ENCODE data around the gene TTLL7.

DNA sequence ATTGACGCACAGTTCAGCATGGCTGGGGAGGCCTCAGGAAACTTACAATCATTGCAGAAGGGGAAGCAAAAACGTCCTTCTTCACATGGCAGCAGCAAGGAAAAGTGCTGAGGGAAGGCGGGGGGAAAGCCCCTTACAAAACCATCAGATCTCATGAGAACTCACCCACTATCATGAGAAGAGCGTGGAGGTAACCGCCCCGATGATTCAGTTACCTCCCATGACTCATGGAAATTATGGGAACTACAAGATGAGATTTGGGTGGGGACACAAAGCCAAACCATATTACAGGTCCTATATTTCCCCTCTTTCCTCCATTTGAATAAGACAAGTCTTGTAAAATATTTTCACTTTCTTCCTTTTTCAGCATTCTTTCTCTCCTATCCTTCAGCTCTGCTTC, 7.7 kb upstream of the TTLL7 start:
- TF ChIP-seq EZH2 (optimal IDR thresholded peaks at IDR 0.05; ENCODE audit: low read depth, low read length) (no peak), EZH2phosphoT487 (IDR thresholded peaks at IDR 0.05; ENCODE audit: low read length) (no peak)
- TF ChIP-seq, protein P1, sequence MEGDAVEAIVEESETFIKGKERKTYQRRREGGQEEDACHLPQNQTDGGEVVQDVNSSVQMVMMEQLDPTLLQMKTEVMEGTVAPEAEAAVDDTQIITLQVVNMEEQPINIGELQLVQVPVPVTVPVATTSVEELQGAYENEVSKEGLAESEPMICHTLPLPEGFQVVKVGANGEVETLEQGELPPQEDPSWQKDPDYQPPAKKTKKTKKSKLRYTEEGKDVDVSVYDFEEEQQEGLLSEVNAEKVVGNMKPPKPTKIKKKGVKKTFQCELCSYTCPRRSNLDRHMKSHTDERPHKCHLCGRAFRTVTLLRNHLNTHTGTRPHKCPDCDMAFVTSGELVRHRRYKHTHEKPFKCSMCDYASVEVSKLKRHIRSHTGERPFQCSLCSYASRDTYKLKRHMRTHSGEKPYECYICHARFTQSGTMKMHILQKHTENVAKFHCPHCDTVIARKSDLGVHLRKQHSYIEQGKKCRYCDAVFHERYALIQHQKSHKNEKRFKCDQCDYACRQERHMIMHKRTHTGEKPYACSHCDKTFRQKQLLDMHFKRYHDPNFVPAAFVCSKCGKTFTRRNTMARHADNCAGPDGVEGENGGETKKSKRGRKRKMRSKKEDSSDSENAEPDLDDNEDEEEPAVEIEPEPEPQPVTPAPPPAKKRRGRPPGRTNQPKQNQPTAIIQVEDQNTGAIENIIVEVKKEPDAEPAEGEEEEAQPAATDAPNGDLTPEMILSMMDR (IDR thresholded peaks at IDR 0.05; ENCODE audit: low read length): no peak
